ENCODE data around the gene CTRB1. TPM values are rescaled to one million over a fixed set of nuclear protein-coding genes. Genes with fewer than 3 reads are reported as not detected.

Gene CTRB1
- total RNA-seq, 2 donors from 2014 or later, result 19.1 TPM; not detected in 1

DNA sequence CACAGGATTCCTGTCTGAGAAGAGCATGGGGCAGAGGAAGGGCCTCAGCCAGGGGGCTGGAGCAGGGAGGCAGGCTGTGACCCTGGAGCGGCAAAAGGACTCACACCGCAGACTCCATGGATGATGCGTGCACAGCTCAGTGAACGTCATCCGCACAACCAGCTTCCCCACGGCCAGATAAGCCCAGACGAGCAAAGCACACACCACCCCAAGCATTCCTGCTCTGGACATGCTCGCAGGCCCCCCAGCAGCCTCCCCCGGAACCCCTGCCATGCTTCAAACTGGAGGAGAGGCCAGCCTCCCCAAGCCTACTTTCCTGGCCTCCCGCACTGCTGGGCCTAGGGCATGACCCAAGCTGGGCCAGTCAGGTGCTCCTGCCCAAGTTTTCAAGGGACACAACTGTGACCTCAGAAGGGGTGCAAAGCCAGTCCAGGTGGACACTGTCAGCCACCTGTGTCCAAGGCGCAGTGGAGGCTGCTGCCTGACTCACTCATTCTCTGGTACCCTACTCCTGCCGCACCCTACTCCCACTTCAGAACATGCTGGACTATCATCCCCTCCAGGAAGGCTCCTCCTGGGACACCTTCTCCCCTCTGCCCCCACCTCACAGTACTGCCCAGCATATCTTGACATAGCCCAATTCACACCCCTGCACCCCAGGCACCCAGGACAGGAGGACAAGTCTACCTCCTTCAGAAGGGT is 27.9 kb downstream of the CTRB1 start:
- DNase-seq, result no peak

DNA sequence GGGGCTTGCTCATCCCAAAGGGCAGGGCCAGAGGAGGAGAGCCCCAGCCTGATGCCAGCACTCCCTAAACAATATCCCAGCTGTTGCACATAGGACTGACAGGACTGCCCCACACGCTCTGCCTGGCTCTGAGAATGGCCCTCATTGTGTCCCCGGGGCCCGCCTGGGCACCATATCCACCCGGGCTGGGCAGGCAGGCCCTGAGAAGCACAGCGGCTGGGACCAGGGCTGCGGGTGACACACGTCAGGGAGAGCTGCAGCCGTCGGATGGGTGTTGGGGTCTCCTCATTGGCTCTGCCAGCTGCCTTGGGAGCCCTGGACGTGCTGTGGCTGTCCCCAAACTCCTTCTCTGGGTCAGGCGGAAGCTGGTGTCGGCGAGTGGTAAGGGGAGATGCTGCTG is 28.5 kb downstream of the CTRB1 start:
- TF ChIP-seq, protein P1, sequence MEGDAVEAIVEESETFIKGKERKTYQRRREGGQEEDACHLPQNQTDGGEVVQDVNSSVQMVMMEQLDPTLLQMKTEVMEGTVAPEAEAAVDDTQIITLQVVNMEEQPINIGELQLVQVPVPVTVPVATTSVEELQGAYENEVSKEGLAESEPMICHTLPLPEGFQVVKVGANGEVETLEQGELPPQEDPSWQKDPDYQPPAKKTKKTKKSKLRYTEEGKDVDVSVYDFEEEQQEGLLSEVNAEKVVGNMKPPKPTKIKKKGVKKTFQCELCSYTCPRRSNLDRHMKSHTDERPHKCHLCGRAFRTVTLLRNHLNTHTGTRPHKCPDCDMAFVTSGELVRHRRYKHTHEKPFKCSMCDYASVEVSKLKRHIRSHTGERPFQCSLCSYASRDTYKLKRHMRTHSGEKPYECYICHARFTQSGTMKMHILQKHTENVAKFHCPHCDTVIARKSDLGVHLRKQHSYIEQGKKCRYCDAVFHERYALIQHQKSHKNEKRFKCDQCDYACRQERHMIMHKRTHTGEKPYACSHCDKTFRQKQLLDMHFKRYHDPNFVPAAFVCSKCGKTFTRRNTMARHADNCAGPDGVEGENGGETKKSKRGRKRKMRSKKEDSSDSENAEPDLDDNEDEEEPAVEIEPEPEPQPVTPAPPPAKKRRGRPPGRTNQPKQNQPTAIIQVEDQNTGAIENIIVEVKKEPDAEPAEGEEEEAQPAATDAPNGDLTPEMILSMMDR (IDR thresholded peaks at IDR 0.05), result no peak
- no peaks in the 10 kb centered on the region for H3K9me3 ChIP-seq
- H3K4me1 ChIP-seq, result peaks cover 50% of the 10 kb centered on the region
- DNase-seq, result no peak
- peaks cover 4% of the 10 kb centered on the region for H3K27me3 ChIP-seq
- intact Hi-C loops (cut with DNase I), result no loop called here
- peak overlapping the region in 1 of 2 donors; percentile 98 for H3K9ac ChIP-seq (ENCODE audit: low read depth in 2 of 2, low read length in 2 of 2)
- H3K4me3 ChIP-seq, result no peak overlapping the region
- H3K27ac ChIP-seq, result peak overlapping the region; percentile 32
- peaks cover 1% of the 10 kb centered on the region for H3K36me3 ChIP-seq

More for the DNA sequence above, 27.9 kb downstream of the CTRB1 start:
- Histone ChIP-seq H3K36me3 (peaks cover 7% of the 10 kb centered on the region), H3K9me3 (no peaks in the 10 kb centered on the region), H3K4me3 (no peak overlapping the region), H3K27ac (peak overlapping the region; percentile 32), H3K4me1 (peaks cover 44% of the 10 kb centered on the region), H3K9ac (ENCODE audit: low read depth in 2 of 2, low read length in 2 of 2) (peak overlapping the region in 1 of 2 donors; percentile 98), H3K27me3 (peaks cover 4% of the 10 kb centered on the region)
- TF ChIP-seq, protein P1 (IDR thresholded peaks at IDR 0.05), result no peak
- intact Hi-C loops (cut with DNase I), result no loop called here

DNA sequence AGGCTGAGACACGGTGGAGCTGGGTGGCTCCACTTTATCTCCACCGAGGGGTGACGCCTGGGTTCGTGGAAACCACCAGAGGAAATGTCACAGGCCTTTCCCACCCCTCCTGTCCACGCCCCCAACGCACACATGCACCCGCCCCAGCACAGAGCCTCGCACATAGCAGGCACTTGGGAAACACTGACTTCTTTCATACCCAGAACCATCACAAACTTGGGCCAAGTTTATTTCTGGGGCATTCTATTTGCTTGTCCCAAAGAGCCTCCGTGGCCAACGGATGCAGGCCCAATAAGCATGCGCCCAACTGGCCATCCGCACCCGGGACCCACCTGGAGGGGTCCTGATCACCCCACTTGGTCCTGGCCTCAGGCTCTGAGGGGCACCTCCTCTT is 29.4 kb downstream of the CTRB1 start:
- intact Hi-C loops (cut with DNase I), result no loop called here
- Histone ChIP-seq H3K4me1 (peaks cover 56% of the 10 kb centered on the region), H3K27me3 (peaks cover 4% of the 10 kb centered on the region), H3K27ac (peak overlapping the region; percentile 32), H3K9me3 (no peaks in the 10 kb centered on the region), H3K36me3 (no peaks in the 10 kb centered on the region), H3K9ac (ENCODE audit: low read depth in 2 of 2, low read length in 2 of 2) (peak overlapping the region; percentile 44 to 98), H3K4me3 (no peak overlapping the region)
- DNase-seq, result no peak
- TF ChIP-seq, protein P1 (IDR thresholded peaks at IDR 0.05), result no peak

DNA sequence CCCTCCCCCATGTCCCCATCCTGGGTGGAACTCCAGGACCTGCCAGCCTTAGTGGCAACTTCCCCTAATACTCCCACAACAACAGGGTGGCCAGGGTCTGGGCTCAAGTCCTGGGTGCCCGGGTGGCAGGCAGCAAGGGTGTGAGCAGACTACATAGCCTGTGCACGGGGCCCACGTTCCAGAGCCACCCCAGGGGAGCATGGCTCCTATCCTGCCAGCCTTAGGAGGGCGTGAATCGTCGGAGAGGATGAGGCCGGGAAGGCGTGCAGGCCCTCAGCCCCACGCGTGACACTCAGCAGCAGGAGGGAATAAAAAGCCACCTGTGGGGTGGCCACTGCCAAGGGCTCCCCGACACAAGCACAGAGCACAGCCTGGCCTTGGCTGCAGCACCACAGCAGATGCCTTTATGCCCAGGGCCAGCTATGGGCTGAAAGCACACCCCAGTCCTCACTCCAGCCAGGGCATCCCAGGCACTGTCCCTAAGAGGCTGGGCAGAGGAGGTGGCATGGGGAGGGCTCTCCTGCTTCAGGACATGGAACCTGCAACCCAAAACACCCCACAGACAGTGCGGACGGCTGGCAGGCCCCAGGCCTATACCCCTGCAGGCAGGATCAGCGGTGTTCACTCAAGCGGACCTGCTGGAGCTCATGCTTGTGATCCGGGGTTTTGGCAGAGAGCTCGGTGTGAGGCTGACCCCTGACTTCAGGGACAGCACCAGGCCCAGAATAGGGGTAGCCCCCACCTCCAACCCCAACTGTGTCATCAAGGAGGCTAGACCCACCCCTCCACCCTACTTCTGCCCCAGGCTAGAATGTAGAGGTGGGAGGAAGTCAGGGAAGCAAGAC is 30.0 kb downstream of the CTRB1 start:
- TF ChIP-seq, protein P1 (IDR thresholded peaks at IDR 0.05), result no peak
- Histone ChIP-seq H3K36me3 (no peaks in the 10 kb centered on the region), H3K4me1 (peaks cover 56% of the 10 kb centered on the region), H3K27me3 (peaks cover 4% of the 10 kb centered on the region), H3K9me3 (no peaks in the 10 kb centered on the region), H3K9ac (ENCODE audit: low read depth in 2 of 2, low read length in 2 of 2) (peak overlapping the region; percentile 44 to 98), H3K27ac (peak overlapping the region; percentile 94), H3K4me3 (peak overlapping the region; percentile 91)
- DNase-seq, result no peak
- intact Hi-C loops (cut with DNase I), result no loop called here

DNA sequence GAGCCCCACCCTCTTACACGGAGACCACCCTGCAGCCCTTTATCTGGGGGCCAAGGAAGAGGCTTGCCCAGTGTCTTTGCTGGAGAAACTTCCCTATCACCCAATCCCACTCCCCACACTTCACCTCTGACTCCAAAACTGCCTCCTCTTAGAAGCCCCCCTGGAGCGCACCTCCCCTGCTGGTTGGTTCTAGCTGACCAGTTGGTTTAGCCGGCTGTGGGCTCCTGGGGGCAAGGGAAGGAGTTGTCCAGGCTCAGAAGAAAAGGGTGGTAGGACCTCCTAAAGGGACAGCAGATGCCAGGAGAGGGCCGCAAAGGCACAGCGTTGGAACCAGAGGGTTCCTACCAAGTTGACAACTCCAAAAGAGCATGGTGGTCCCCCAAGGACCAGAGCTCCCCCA is 30.7 kb downstream of the CTRB1 start:
- no peak for DNase-seq
- Histone ChIP-seq H3K9ac (ENCODE audit: low read depth in 2 of 2, low read length in 2 of 2) (peak overlapping the region; percentile 95 to 98), H3K27me3 (peaks cover 4% of the 10 kb centered on the region), H3K36me3 (no peaks in the 10 kb centered on the region), H3K27ac (peak overlapping the region; percentile 94), H3K9me3 (no peaks in the 10 kb centered on the region), H3K4me1 (peaks cover 50% of the 10 kb centered on the region), H3K4me3 (peak overlapping the region; percentile 91)
- TF ChIP-seq, protein P1 (IDR thresholded peaks at IDR 0.05), result no peak
- intact Hi-C loops (cut with DNase I), result no loop called here

Data from colonic mucosa (tissue), 4 donors.